Stimulated activated CD8-positive, alpha-beta memory T cell treated with anti-CD3 and anti-CD28 coated beads, Interleukin-15, amount 100 ng/mL, for 48 hours (primary cell): ENCODE data around the gene CFAP210.
A peak's percentile ranks its signal among the peaks of the same experiment; 100 is the strongest.

Experiments
- DNase-seq, 2 donors: peaks; one replicate each; pipeline ENCODE4 v3.0.0-alpha.2; 2020; ENCODE audit warnings: low read depth in 2 of 2

Gene CFAP210

GRCh38 chr2:169694113-169694893, at the start of gene CFAP210, which contains the start of gene PHOSPHO2:
TSS of gene CFAP210 (minus strand) at chr2:169694405. CDS start at chr2:169694327, 78 bp downstream.
TSS of gene PHOSPHO2 (plus strand) at chr2:169694469. CDS start at chr2:169700972, 6,503 bp downstream.
- DNase-seq, result peak; percentile 98

GRCh38 chr2:169743549-169743948, 49.3 kb upstream of the CFAP210 start:
- no peak for DNase-seq

GRCh38 chr2:169739351-169739750, 45.1 kb upstream of the CFAP210 start:
- no peak for DNase-seq

- no peak for DNase-seq
Measured at GRCh38 chr2:169738566-169739229, 44.5 kb upstream of the CFAP210 start.

- no peak for DNase-seq
Measured at GRCh38 chr2:169736902-169737301, 42.7 kb upstream of the CFAP210 start.

GRCh38 chr2:169735623-169736022, 41.4 kb upstream of the CFAP210 start:
- DNase-seq, result no peak

- no peak for DNase-seq
Measured at GRCh38 chr2:169734169-169734847, 40.1 kb upstream of the CFAP210 start.

- DNase-seq, result no peak
Measured at GRCh38 chr2:169732583-169733358, 38.6 kb upstream of the CFAP210 start.

GRCh38 chr2:169732075-169732474, 37.9 kb upstream of the CFAP210 start:
- DNase-seq, result no peak

GRCh38 chr2:169729274-169729605, 35.0 kb upstream of the CFAP210 start:
- no peak for DNase-seq

GRCh38 chr2:169727065-169727464, 32.9 kb upstream of the CFAP210 start:
- no peak for DNase-seq

GRCh38 chr2:169721016-169721415, 26.8 kb upstream of the CFAP210 start:
- no peak for DNase-seq

- DNase-seq, result no peak
Measured at GRCh38 chr2:169718930-169719504, 24.8 kb upstream of the CFAP210 start.

- no peak for DNase-seq
Measured at GRCh38 chr2:169717691-169718063, 23.5 kb upstream of the CFAP210 start.

- DNase-seq, result no peak
Measured at GRCh38 chr2:169716938-169717690, 22.9 kb upstream of the CFAP210 start.

- no peak for DNase-seq
Measured at GRCh38 chr2:169716238-169716886, 22.2 kb upstream of the CFAP210 start.

- no peak for DNase-seq
Measured at GRCh38 chr2:169715379-169716237, 21.4 kb upstream of the CFAP210 start.

GRCh38 chr2:169714699-169715098, 20.5 kb upstream of the CFAP210 start:
- DNase-seq, result no peak

- DNase-seq, result no peak
Measured at GRCh38 chr2:169713331-169713730, 19.1 kb upstream of the CFAP210 start.
